WTC11 (cell line): ENCODE results near the gene CBR1. TPM values are rescaled to one million over a fixed set of nuclear protein-coding genes. Genes with fewer than 3 reads are reported as not detected.

Experiments
- ATAC-seq: fragments of 200-7000 bp; cut with Tn5 transposase; 2 replicates; pipeline ENCODE4 v1.10.0; 2021; ENCODE audit warnings: mild to moderate bottlenecking, moderate library complexity
- CTCF ChIA-PET: fragments of 300-600 bp; sonication (Branson Sonifier 250); formaldehyde crosslinking; loops from one replicate; lab custom pipeline; 2021; ENCODE audit warnings: antibody characterized with exemption; lab: Charles Lee
- POLR2A ChIA-PET: fragments of 350-600 bp; sonication (Branson Sonifier 250); formaldehyde crosslinking; loops from one replicate; lab custom pipeline; 2021; ENCODE audit warnings: antibody characterized with exemption; lab: Charles Lee
- DNase-seq: peaks from one replicate; pipeline ENCODE4 v3.0.0; 2021; ENCODE audit warnings: low spot score
- H3K27ac Mint-ChIP-seq: 2 replicates; pipeline ENCODE4 v1.8.0; 2021; ENCODE audit warnings: mixed read lengths
- H3K27me3 Mint-ChIP-seq: 2 replicates; pipeline ENCODE4 v1.8.0; 2021; ENCODE audit warnings: low read depth, mild to moderate bottlenecking, moderate library complexity, mixed read lengths
- H3K36me3 Mint-ChIP-seq: 2 replicates; pipeline ENCODE4 v1.8.0; 2021; ENCODE audit warnings: mixed read lengths
- H3K4me1 Mint-ChIP-seq: 2 replicates; pipeline ENCODE4 v1.8.0; 2022; ENCODE audit warnings: mixed read lengths
- H3K4me3 Mint-ChIP-seq: 2 replicates; pipeline ENCODE4 v1.8.0; 2021; ENCODE audit warnings: mild to moderate bottlenecking, moderate library complexity, mixed read lengths
- H3K9me3 Mint-ChIP-seq: 2 replicates; pipeline ENCODE4 v1.8.0; 2021; ENCODE audit warnings: mixed read lengths
- CREB1 ChIP-seq: sonication (generic); formaldehyde crosslinking; IDR thresholded peaks from 2 replicates; pipeline ENCODE4 v1.8.0; 2023; ENCODE audit warnings: mild to moderate bottlenecking, missing genetic modification reagents
- CTCF ChIP-seq: fragments of 200-600 bp; IDR thresholded peaks from 2 replicates; pipeline ENCODE4 v1.8.0; 2022; ENCODE audit warnings: antibody characterized with exemption
- EMX1 ChIP-seq: fragments of 250-450 bp; sonication (Bioruptor Pico); IDR thresholded peaks from 2 replicates; pipeline ENCODE4 v1.8.0; 2021; ENCODE audit warnings: mild to moderate bottlenecking
- ESRRA ChIP-seq: sonication (generic); formaldehyde crosslinking; IDR thresholded peaks from 2 replicates; pipeline ENCODE4 v1.8.1; 2022; ENCODE audit warnings: mild to moderate bottlenecking, missing genetic modification reagents, borderline replicate concordance
- GABPB1 ChIP-seq: sonication (generic); formaldehyde crosslinking; IDR thresholded peaks from 2 replicates; pipeline ENCODE4 v1.8.1; 2023; ENCODE audit warnings: mild to moderate bottlenecking, missing genetic modification reagents
- JUN ChIP-seq: sonication (generic); formaldehyde crosslinking; IDR thresholded peaks from 2 replicates; pipeline ENCODE4 v1.8.0; 2023; ENCODE audit warnings: mild to moderate bottlenecking, missing genetic modification reagents
- NFE2L1 ChIP-seq: sonication (generic); formaldehyde crosslinking; IDR thresholded peaks from 2 replicates; pipeline ENCODE4 v1.8.1; 2023; ENCODE audit warnings: missing genetic modification reagents
- RORB ChIP-seq: fragments of 250-450 bp; sonication (Bioruptor Pico); IDR thresholded peaks from 2 replicates; pipeline ENCODE4 v1.9.0; 2021; ENCODE audit warnings: mild to moderate bottlenecking
- SMAD4 ChIP-seq: sonication (generic); formaldehyde crosslinking; IDR thresholded peaks from 2 replicates; pipeline ENCODE4 v1.8.0; 2022; ENCODE audit warnings: mild to moderate bottlenecking, missing genetic modification reagents
- SP1 ChIP-seq: sonication (generic); formaldehyde crosslinking; conservative IDR thresholded peaks from 2 replicates; pipeline ENCODE4 v1.8.1; 2022; ENCODE audit warnings: missing genetic modification reagents
- STAT6 ChIP-seq: sonication (generic); formaldehyde crosslinking; conservative IDR thresholded peaks from 2 replicates; pipeline ENCODE4 v1.8.1; 2023; ENCODE audit warnings: mild to moderate bottlenecking, low read depth, missing genetic modification reagents, moderate library complexity
- TP53 ChIP-seq: sonication (generic); formaldehyde crosslinking; IDR thresholded peaks from 2 replicates; pipeline ENCODE4 v1.8.1; 2023; ENCODE audit warnings: mild to moderate bottlenecking, missing genetic modification reagents
- ZNF138 ChIP-seq: sonication (generic); formaldehyde crosslinking; conservative IDR thresholded peaks from 2 replicates; pipeline ENCODE4 v1.8.1; 2022; ENCODE audit warnings: mild to moderate bottlenecking, moderate library complexity, missing genetic modification reagents
- ZNF425 ChIP-seq: fragments of 250-450 bp; sonication (Bioruptor Pico); conservative IDR thresholded peaks from 2 replicates; pipeline ENCODE4 v1.9.0; 2021; ENCODE audit warnings: mild to moderate bottlenecking
- total RNA-seq: library from RNA; stranded (reverse); gene quantifications from 3 replicates; pipeline ENCODE4 v1.2.3, GENCODE V29; 2021
- TF ChIP-seq, protein P1 (sequence below): fragments of 250-450 bp; sonication (Bioruptor Pico); IDR thresholded peaks from 2 replicates; pipeline ENCODE4 v1.9.0; 2021; ENCODE audit warnings: moderate library complexity, mild to moderate bottlenecking, inconsistent platforms, borderline replicate concordance

The CBR1 gene
- total RNA-seq, 1 experiment from 2014 or later, result 167 TPM

DNA sequence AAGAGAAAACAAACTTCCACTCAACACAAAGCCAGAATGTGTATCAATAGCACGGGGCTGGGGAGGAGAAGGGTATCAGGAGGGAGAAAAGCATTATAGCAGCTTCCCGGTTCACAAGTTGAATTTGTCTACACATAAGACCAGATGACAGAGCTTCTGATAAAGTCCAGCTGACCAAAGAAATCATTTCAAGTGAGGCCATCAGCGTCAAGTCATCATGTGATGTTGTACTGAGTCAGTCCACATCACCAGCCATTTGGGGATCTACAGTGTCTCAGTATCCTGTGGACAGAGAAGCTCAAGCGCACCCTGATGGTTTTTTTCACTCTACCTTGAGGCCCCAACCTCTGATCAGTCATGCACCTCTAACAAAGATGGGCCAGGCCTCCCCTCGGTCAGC is 42.5 kb upstream of the CBR1 start:
- H3K9me3 Mint-ChIP-seq, result no peaks in the 10 kb centered on the region
- ATAC-seq (no peak), DNase-seq (no peak)
- peaks cover 18% of the 10 kb centered on the region for H3K4me1 Mint-ChIP-seq
- no peaks in the 10 kb centered on the region for H3K27me3 Mint-ChIP-seq
- no peaks in the 10 kb centered on the region; the same call in 1 of the 2 replicates for H3K36me3 Mint-ChIP-seq
- H3K27ac Mint-ChIP-seq, result no peak overlapping the region
- CTCF ChIA-PET, result interaction anchor here (1.1 to 2.1 kb wide), 4 partner anchors 33 to 1282 kb away, joined by 4 to 5 read pairs (median 4); partner anchors contain the start of gene SETD4
- H3K4me3 Mint-ChIP-seq, result no peak overlapping the region
- POLR2A ChIA-PET, result no interaction called here
- TF ChIP-seq CREB1 (CRISPR knock-in tag), result no peak
- no peak for TF ChIP-seq ESRRA
- no peak for TF ChIP-seq TP53 (CRISPR knock-in tag)
- TF ChIP-seq ZNF138 (CRISPR knock-in tag), result no peak
- TF ChIP-seq EMX1 (CRISPR knock-in tag), result no peak
- TF ChIP-seq, protein P1, sequence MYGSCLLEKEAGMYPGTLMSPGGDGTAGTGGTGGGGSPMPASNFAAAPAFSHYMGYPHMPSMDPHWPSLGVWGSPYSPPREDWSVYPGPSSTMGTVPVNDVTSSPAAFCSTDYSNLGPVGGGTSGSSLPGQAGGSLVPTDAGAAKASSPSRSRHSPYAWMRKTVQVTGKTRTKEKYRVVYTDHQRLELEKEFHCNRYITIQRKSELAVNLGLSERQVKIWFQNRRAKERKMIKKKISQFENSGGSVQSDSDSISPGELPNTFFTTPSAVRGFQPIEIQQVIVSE, result no peak
- TF ChIP-seq ZNF425 (CRISPR knock-in tag), result no peak
- no peak for TF ChIP-seq JUN (CRISPR knock-in tag)
- no peak for TF ChIP-seq STAT6 (CRISPR knock-in tag)
- no peak for TF ChIP-seq NFE2L1 (CRISPR knock-in tag)
- no peak for TF ChIP-seq SMAD4 (CRISPR knock-in tag)
- TF ChIP-seq GABPB1 (CRISPR knock-in tag), result no peak

DNA sequence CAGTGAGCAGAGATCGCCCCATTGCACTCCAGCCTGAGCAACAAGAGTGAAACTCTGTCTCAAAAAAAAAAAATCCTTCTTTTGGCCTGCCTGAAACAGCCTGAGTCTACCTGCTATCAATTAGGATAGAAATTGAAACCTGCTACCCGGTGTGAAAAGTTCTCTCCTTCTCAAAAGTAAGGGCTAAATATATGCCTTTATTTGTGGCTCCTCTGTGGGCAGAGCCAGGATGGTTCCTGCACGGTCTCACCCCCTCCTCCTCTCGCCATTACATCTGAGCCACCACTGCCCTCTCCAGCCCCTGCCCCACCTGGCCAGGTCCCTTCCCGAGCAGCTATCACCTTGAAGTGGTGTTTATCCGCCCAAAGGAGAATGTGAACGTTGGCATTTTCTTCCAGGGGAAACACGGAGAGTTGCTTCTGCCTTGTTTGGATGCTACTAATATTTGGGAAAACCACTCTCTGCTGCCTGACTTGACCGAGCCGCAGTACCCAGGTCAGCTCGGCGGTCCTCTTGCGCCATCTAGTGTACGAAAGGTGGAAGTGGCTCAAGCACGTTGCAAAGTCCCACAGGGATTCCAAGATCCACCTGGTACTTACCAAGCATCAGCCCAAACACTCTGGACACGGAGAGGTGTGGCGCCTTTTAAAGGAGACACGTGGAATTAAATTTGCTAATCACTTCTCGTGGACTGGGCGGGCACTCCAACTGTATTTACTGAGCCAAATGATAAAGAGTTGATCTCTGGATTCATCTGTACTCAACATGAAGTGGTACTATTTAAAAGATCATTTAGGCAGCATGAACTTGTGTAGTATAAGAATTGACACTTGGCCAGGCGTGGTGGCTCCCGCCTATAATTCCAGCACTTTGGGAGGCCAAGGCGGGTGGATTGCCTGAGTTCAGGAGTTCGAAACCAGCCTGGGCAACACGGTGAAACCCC is 41.4 kb upstream of the CBR1 start:
- Mint-ChIP-seq H3K9me3 (no peaks in the 10 kb centered on the region), H3K27ac (peak overlapping the region; percentile 73; the same call in 1 of the 2 replicates), H3K4me3 (peak overlapping the region; percentile 44; the same call in 1 of the 2 replicates), H3K36me3 (no peaks in the 10 kb centered on the region; the same call in 1 of the 2 replicates), H3K27me3 (no peaks in the 10 kb centered on the region), H3K4me1 (peaks cover 19% of the 10 kb centered on the region)
- ATAC-seq, result peak; percentile 89
- TF ChIP-seq RORB (CRISPR knock-in tag) (no peak), CTCF (peak; percentile 98), SP1 (CRISPR knock-in tag) (0 out of 2 replicates have a peak, but pooled peaks have one; percentile 23)
- ChIA-PET POLR2A (no interaction called here), CTCF (interaction anchor here (0.8 to 2.1 kb wide), 9 partner anchors 32 to 1283 kb away, joined by 3 to 5 read pairs (median 4); partner anchors contain the start of gene SETD4)
- peak; percentile 83 for DNase-seq
